ENCODE data around the gene FGD4. TPM values are rescaled to one million over a fixed set of nuclear protein-coding genes. Genes with fewer than 3 reads are reported as not detected.

FGD4 gene
- total RNA-seq, 4 donors from 2014 or later = 32.5 to 51.4 (median 38.8) TPM

GRCh38 chr12:32402170-32402569, 2.8 kb downstream of the FGD4 start:
- H3K4me3 ChIP-seq (replicated peaks in 1 of 3) = no peak overlapping the region
- intact Hi-C loops (cut with DNase I) = no loop called here
- no peaks in the 10 kb centered on the region for H3K27me3 ChIP-seq
- WGBS, 2 donors = 93 to 97% methylated on average over 10 of the region's 10 CpGs
- TF ChIP-seq CTCF (IDR thresholded peaks at IDR 0.05) (no peak), POLR2A (IDR thresholded peaks at IDR 0.05) (no peak)
- H3K27ac ChIP-seq = no peak overlapping the region
- DNase-seq = no peak
- H3K4me1 ChIP-seq = peaks cover 5 to 8% of the 10 kb centered on the region in 2 donors
- no peaks in the 10 kb centered on the region for H3K9me3 ChIP-seq
- H3K36me3 ChIP-seq = no peaks in the 10 kb centered on the region

DNA sequence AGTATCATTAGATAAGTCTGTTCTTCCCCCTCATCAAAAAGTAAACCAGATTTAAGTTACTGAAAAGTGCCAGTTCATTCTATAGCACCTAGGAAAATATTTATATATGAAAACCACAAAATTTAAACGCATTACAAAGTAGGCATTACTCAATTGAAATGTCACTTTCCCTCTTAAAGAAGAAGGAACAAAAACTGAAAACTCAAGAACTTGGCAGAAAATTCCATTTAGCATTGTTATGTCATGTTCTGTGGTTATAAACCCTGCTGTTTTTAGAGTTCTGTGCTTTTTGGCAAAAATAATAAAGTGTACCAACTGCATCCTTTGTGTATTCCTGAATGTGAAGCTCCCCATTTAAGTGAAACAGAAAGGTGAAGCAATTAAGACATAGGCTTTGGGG, 3.6 kb downstream of the FGD4 start:
- H3K9me3 ChIP-seq = no peaks in the 10 kb centered on the region
- H3K36me3 ChIP-seq = no peaks in the 10 kb centered on the region
- 46 to 80% methylated on average over 1 of the region's 1 CpG for WGBS, 2 donors
- DNase-seq = no peak
- TF ChIP-seq CTCF (IDR thresholded peaks at IDR 0.05) (no peak), POLR2A (IDR thresholded peaks at IDR 0.05) (no peak)
- H3K4me3 ChIP-seq (replicated peaks in 1 of 3) = no peak overlapping the region
- intact Hi-C loops (cut with DNase I) = no loop called here
- peaks cover 5 to 8% of the 10 kb centered on the region in 2 donors for H3K4me1 ChIP-seq
- no peaks in the 10 kb centered on the region for H3K27me3 ChIP-seq
- H3K27ac ChIP-seq = peak overlapping the region in 1 of 3 donors; percentile 7

- peaks cover 0 to 5% of the 10 kb centered on the region in 2 donors for H3K4me1 ChIP-seq
- no peaks in the 10 kb centered on the region for H3K27me3 ChIP-seq
- TF ChIP-seq CTCF (IDR thresholded peaks at IDR 0.05) (no peak), POLR2A (IDR thresholded peaks at IDR 0.05) (no peak)
- no peak overlapping the region for H3K27ac ChIP-seq
- H3K36me3 ChIP-seq = no peaks in the 10 kb centered on the region
- intact Hi-C loops (cut with DNase I) = no loop called here
- WGBS, 2 donors = 95 to 98% methylated on average over 3 of the region's 3 CpGs
- H3K9me3 ChIP-seq = no peaks in the 10 kb centered on the region
- no peak for DNase-seq
- H3K4me3 ChIP-seq (replicated peaks in 1 of 3) = no peak overlapping the region
Observed at GRCh38 chr12:32407795-32408194, 8.4 kb downstream of the FGD4 start.

DNA sequence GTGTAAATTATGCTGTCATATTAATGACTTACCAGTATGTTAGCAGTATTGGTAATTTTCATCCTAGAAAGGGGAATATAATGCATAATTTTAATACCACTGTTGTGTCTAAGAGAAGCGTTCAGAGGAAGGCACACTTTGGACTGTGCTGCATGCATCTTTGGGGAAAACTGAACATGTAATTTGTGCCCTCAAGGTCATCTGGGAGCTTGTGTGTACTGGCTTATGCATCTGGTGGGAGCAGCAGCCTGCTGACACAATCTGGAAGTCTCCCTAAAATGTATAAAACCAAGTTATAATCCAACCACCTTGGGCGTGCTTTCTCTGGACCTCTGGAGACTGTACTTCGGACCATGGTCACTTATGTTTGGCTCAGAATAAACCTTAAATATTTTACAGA, 14.1 kb downstream of the FGD4 start:
- H3K36me3 ChIP-seq = no peaks in the 10 kb centered on the region
- H3K27ac ChIP-seq = no peak overlapping the region
- no peak for DNase-seq
- no peaks in the 10 kb centered on the region for H3K9me3 ChIP-seq
- H3K27me3 ChIP-seq = no peaks in the 10 kb centered on the region
- 85 to 90% methylated on average over 3 of the region's 3 CpGs for WGBS, 2 donors
- H3K4me1 ChIP-seq = no peaks in the 10 kb centered on the region
- intact Hi-C loops (cut with DNase I) = no loop called here
- TF ChIP-seq POLR2A (IDR thresholded peaks at IDR 0.05) (no peak), CTCF (IDR thresholded peaks at IDR 0.05) (no peak)
- H3K4me3 ChIP-seq (replicated peaks in 1 of 3) = no peak overlapping the region

GRCh38 chr12:32418221-32418620, 18.9 kb downstream of the FGD4 start:
- Histone ChIP-seq H3K36me3 (no peaks in the 10 kb centered on the region), H3K27me3 (no peaks in the 10 kb centered on the region), H3K4me1 (peaks cover 10 to 13% of the 10 kb centered on the region in 2 donors), H3K9me3 (no peaks in the 10 kb centered on the region), H3K27ac (no peak overlapping the region), H3K4me3 (replicated peaks in 1 of 3) (no peak overlapping the region)
- DNase-seq = no peak
- WGBS, 2 donors = 95 to 97% methylated on average over 5 of the region's 5 CpGs
- intact Hi-C loops (cut with DNase I) = no loop called here
- TF ChIP-seq POLR2A (IDR thresholded peaks at IDR 0.05) (no peak), CTCF (IDR thresholded peaks at IDR 0.05) (no peak)
